Fibroblast of gingiva (primary cell): ENCODE results near the gene UCN3.
"Not testable (repeated sequence)": the region's sequence is repeated elsewhere in the genome, so short reads cannot be mapped to it uniquely, and the experiment has no call there.

Source experiments
- DNase-seq: peaks from one replicate; pipeline ENCODE4 v3.0.0-alpha.2; 2011; ENCODE audit warnings: low read depth

The UCN3 gene

GRCh38 chr10:5369362-5370158, 4.8 kb downstream of the UCN3 start:
- DNase-seq: no peak

GRCh38 chr10:5370493-5371352, 6.0 kb downstream of the UCN3 start:
- DNase-seq: no peak

- no peak for DNase-seq
Measured at GRCh38 chr10:5373307-5373706, 8.5 kb downstream of the UCN3 start.

GRCh38 chr10:5373891-5374611, 9.3 kb downstream of the UCN3 start:
- DNase-seq: no peak

GRCh38 chr10:5376450-5376849, 11.7 kb downstream of the UCN3 start:
- DNase-seq: no peak

- DNase-seq: not testable (repeated sequence)
Measured at GRCh38 chr10:5379202-5379601, 14.4 kb downstream of the UCN3 start.

- not testable (repeated sequence) for DNase-seq
Measured at GRCh38 chr10:5380395-5380794, 15.6 kb downstream of the UCN3 start.

GRCh38 chr10:5381187-5381586, 16.4 kb downstream of the UCN3 start:
- DNase-seq: no peak

- DNase-seq: no peak
Measured at GRCh38 chr10:5385224-5385623, 20.5 kb downstream of the UCN3 start.

GRCh38 chr10:5387169-5387568, 22.4 kb downstream of the UCN3 start:
- no peak for DNase-seq

- no peak for DNase-seq
Measured at GRCh38 chr10:5390607-5391205, 25.9 kb downstream of the UCN3 start.

GRCh38 chr10:5391790-5392189, 27.0 kb downstream of the UCN3 start:
- DNase-seq: no peak

GRCh38 chr10:5393529-5393928, 28.8 kb downstream of the UCN3 start:
- DNase-seq: no peak

- no peak for DNase-seq
Measured at GRCh38 chr10:5395168-5395567, 30.4 kb downstream of the UCN3 start.

- no peak for DNase-seq
Measured at GRCh38 chr10:5396556-5397300, 32.0 kb downstream of the UCN3 start.

GRCh38 chr10:5399332-5399731, 34.6 kb downstream of the UCN3 start:
- DNase-seq: no peak

GRCh38 chr10:5400468-5401240, 35.9 kb downstream of the UCN3 start:
- DNase-seq: no peak

- no peak for DNase-seq
Measured at GRCh38 chr10:5402798-5403197, 38.0 kb downstream of the UCN3 start.

- no peak for DNase-seq
Measured at GRCh38 chr10:5404208-5405041, 39.7 kb downstream of the UCN3 start, which contains the start of gene TUBAL3. TSS of gene TUBAL3 (minus strand) at chr10:5404828. CDS start at chr10:5404792, 36 bp downstream.

GRCh38 chr10:5406918-5407317, 42.2 kb downstream of the UCN3 start:
- DNase-seq: no peak
